HK-2 (cell line): ENCODE data around the gene MCTP1.

Experiments
- DNase-seq: peaks from one replicate; pipeline ENCODE4 v3.0.0-alpha.2; 2018; ENCODE audit not compliant: unreplicated experiment

MCTP1 gene

DNA sequence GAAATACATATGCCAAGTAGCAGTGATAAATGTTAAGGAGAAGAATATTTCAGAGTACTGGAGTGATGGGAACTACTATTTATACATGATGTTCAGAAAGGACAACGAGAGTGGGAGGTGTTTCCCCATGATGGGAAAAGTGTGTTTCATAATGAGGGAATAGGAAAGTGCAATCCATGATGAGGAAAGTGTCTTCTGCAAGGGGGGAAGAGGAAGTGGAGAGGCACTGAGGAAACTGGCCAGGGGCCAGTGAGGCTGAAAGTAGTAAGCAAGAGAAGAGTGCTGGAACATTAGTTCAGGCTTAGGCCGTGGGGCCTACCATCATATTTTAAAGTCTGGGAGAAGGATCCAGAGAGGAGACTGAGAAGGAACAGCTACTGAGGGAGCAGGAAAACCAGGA, 339.2 kb downstream of the MCTP1 start:
- no peak for DNase-seq

- no peak for DNase-seq
These were observed 340.7 kb downstream of the MCTP1 start for GRCh38 chr5:94944160-94944559.

DNA sequence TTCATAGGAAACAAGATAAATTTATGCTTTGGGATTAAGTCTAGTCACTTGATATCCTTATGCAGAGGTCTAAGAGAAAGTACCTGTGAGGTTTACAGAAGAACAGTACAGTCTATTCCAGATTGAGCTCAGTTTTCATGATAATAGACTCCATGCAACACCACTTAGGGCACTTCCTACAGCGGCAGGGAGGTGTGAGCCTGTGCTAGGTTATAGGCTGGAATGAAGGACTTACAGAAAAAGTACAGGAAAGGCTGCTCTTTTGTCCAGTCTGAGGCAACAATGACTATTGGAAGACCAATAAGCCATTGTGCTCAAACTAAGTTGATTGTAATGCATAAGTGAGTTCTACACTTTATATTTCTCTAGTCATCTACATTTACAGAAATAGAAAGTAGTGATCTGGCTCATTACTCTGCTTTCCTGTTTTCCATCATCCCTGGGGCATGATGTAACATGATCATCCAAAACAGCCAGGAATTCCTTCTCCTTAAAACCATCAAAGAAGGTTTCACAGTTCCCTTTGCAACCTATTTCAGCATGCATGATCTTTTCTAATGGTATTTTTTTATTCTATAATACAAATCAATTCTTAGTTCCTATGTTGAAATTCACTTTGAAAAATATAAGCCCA, 343.7 kb downstream of the MCTP1 start:
- DNase-seq, result no peak

DNA sequence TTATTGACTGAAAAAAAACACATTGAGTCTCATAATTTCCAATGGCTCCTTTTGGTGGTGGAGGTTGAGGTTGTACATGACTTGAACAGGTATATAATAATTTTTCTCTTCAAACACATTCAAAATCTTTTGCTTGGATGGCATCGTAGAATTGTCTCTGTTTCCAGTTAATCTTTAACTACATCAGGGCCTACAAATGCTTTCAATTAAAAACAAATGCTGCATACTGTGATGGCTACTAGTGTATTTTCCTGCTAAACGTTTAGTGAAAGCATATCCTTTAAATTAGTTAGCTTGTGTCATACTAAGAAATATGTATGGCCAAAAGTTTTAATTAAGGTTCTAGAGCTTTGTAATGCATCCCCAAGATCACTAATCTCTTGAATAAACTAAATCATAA, 352.6 kb downstream of the MCTP1 start:
- no peak for DNase-seq

GRCh38 chr5:94928891-94929290, 356.0 kb downstream of the MCTP1 start:
- DNase-seq, result no peak

- DNase-seq, result no peak
These were observed 364.3 kb downstream of the MCTP1 start for GRCh38 chr5:94920570-94920969.

DNA sequence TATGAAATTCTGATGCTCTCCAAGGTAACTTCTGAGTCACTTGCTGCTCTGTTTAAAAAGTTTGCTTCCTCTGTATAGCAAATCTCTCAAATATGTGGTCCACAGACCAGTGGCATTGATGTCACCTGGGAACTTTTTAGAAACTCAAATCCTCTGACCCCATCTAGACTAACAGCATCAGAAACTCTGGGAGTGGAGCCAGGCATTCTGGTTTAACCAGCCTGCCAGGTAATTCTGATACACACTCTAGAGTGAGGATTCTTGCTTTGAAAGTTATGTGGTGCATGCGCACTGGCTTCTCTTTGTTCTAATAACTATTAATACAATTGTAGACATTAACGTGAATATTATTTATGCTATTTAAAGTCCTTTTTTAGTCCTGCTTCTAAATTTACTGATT, 368.3 kb downstream of the MCTP1 start:
- DNase-seq, result no peak

GRCh38 chr5:94911276-94911675, 373.6 kb downstream of the MCTP1 start:
- no peak for DNase-seq

DNA sequence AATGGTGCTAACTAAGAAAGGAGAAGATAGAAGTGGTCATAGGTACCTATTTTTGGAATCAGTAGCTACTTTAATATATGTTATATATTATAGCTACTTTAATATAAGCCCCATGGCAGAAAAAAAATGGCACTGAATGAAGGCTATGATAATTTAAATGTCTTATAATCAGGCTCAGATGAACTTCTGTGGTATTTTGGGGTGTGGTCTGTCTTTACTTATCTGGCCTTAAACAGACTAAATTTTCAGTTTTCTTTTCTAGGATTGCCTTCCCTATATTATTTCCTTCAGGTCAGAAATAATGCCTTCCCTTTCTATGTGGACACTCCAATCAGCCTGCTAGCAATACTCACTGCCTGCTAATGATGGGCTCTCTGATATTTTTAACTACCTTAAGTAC, 374.2 kb downstream of the MCTP1 start:
- no peak for DNase-seq

DNA sequence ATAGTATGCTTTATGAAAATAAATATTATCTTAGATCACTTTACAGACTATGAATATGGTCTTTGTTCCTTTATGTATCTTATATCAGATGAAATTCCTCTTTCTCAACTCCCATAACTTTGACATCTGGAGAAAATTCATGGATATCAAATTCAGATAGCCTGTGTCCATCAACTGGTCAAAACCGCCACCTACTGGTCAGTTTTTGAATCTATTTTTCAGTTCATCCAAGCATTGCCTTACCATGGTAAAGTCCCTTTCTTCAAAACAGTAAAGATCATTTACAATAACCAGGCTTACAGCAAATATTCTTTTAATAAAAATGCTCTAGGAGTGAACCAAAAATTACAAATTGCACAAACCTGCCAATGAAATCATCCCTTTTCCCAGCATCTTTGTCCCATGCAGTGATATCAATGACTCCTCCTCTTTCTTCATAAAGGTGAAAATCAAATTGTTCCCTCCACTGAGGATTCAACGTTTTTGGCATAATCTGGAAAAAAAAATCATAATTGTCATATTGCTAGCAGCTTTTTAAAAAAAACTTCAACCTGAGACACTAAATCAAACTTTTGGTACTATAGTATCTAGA, 375.9 kb downstream of the MCTP1 start:
- DNase-seq, result no peak

- no peak for DNase-seq
These were observed 378.1 kb downstream of the MCTP1 start for GRCh38 chr5:94906750-94907149.

GRCh38 chr5:94903726-94904125, 381.2 kb downstream of the MCTP1 start:
- DNase-seq, result no peak

- peak; percentile 5 for DNase-seq
These were observed 383.5 kb downstream of the MCTP1 start for GRCh38 chr5:94901191-94901979.

DNA sequence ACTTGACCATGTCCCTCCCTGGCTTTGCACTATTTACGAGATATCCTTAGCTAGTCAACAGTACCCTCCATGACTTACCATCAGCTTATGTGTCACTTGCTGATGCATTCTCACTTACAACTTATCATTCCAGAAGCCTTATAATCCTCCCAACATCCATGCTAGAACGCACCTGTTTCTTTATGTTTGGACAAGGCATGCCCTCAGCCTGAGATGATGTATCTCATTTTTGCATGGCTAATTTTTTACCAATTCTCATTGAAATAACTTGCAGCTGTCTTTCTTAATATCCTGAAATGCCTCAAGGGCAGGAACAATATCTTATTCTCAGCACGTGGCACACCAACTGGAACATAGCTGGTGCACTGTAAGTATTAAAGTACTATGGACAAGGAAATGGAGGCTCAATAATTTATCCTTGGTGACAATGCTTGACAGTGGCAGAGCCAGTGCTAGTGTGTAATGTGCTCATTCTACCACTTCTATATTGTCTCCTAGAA, 384.8 kb downstream of the MCTP1 start:
- no peak for DNase-seq

DNA sequence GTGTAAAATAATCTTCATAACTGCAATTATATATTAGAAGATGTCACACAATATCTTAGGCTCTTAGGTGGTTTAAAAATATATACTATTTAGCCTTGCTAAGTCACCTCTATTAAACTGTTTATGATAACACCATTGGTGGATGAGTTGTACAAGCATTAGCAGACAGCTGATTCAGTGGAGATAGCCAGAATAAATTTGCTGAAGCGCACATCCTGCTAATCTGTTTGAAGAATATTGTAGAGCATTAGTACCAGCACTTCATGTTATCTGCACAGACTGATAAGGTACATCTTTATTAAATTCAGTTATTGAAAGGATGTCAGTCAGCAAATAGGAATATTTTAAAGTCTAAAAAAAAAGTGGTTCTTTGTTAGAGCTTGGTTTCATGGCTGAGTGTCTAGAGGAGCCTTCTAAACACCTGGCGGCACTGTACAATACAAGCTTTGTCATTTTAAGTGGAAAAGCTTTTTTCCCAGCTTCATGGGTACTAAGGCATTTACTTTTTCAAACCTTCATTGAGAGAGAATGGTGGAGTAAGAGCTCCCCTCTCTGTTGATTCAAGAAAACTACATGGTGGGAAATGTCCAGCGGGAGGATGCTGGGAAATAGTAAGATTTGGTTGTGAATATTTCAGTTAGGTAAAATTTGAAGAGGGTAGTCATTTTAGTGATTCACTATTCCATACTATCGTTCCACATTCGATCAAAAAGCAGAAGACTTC, 391.3 kb downstream of the MCTP1 start:
- no peak for DNase-seq

DNA sequence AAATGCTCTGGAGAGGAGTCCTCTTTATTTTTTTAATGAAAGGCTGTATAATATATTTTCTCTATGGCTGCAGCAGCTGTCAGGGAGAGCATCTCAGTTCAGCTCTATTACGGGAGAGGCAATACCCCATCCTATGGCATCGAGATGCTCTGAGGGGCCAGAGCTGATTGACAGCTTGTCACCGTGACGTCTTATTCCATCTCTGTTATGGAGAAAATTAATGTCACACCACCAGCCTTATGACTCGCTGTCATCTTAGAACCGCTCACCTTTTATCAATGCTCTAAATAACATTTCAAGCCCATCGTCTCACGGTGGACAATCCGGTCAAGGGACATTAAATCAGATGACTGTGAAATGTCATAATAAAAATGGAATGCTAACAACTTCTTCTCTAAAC, 392.9 kb downstream of the MCTP1 start:
- no peak for DNase-seq

DNA sequence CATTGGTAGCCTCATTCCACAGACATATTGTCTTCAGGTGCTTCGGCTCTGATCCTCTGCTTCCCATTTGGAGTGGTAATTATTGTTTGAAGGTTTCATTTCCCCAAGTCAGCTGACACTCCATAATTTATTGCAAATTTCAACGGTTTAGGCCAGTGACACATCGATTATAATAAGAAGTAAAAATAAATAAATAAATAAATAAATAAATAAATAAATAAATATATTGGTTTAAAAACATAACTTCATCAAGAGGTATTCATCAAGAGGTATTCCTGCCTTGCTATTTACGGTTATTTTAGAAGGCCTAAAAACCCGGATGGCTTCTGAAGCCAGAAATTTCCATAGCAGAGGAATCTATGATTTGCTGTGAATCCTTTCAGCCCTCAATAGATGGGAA, 393.3 kb downstream of the MCTP1 start:
- no peak for DNase-seq

- DNase-seq, result no peak
These were observed 394.0 kb downstream of the MCTP1 start for GRCh38 chr5:94890907-94891306.

DNA sequence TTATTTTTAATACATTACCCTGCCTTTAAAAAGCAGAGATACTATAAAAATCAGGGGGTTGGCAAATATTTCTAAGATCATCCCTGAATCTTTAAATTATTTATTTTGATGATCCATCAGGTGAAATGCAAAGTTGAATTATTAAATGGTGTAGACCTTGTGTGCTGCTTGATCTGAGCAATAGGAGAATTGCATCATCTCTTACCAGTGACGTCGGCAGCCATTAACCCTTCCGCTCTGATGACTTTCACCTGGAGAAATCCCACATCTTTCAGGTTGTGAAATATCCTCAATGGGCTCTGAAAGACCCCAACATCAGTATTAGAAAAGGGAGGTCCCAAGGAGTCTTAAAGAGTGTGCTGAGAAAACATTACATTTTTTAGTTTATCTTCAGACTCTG, 396.2 kb downstream of the MCTP1 start:
- no peak for DNase-seq

DNA sequence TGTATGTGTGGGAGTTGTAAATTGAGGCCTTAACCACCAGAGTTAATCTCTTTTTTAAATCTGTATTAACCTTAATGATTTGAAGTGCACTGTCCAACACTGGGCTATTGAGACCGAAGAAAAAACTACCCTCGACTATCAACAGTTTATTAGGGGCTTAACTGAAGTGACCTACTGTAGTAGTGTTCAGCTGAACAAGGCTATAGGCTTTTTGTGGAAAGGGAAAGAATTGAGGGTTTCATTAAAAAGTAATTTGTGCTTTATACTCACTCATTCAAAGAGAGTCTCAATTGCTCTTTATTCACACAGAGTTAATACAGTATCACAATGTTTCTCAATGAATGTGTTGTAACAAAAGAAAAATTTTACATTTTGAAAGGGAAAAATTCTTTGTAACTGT, 399.0 kb downstream of the MCTP1 start:
- no peak for DNase-seq

- no peak for DNase-seq
These were observed 400.6 kb downstream of the MCTP1 start for GRCh38 chr5:94884311-94884710.

DNA sequence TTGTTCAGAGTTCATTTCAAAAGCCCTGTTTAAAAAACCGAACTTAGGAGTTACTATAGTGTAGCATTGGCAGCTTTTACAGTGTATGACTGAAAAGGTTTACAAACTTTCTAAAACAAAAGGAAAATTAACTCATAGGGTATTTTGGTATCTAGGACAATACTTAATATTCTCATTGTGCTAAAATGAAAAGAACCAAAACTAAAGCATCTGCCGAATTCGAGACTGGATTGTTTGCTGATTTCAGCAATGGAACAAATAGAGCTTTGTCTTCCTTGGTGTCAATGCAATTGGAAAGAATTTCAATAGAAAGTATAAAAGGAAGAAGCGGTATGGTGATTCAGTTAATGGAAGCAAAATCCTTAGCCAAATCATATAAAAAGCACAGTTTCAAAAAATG, 412.4 kb downstream of the MCTP1 start:
- no peak for DNase-seq
